Gastroesophageal sphincter (tissue), 4 donors: ENCODE measurements around the gene B3GNT9. TPM values are rescaled to one million over a fixed set of nuclear protein-coding genes. Genes with fewer than 3 reads are reported as not detected.

Source experiments
- ATAC-seq: fragments of 150-250 bp; one replicate; pipeline ENCODE4 v1.9.1; 2016; ENCODE audit warnings: mild to moderate bottlenecking, moderate library complexity
- H3K27ac ChIP-seq, 4 donors: fragments of 200-600 bp; sonication (generic) in 3 of 4; 1 replicate in 3 of 4; 2 replicates in 1 of 4; pipeline ENCODE4 v1.5.1; 2016 to 2019
- H3K27me3 ChIP-seq: fragments of 200-600 bp; sonication (generic); one replicate; pipeline ENCODE4 v1.5.1; 2019
- H3K36me3 ChIP-seq, 2 donors: fragments of 200-600 bp; sonication (generic); one replicate each; pipeline ENCODE4 v1.5.1; 2019; ENCODE audit warnings: control low read depth in 1 of 2
- H3K4me1 ChIP-seq, 3 donors: fragments of 200-600 bp; sonication (generic); 1 replicate in 2 of 3; 2 replicates in 1 of 3; pipeline ENCODE4 v1.5.1; 2016 to 2019; ENCODE audit warnings: control low read depth in 2 of 3
- H3K4me3 ChIP-seq, 2 donors: fragments of 200-600 bp; sonication (generic); one replicate each; pipeline ENCODE4 v1.5.1; 2019; ENCODE audit warnings: mild to moderate bottlenecking in 1 of 2, moderate library complexity in 1 of 2
- H3K9me3 ChIP-seq, 3 donors: fragments of 200-600 bp; sonication (generic); one replicate each; pipeline ENCODE4 v1.5.1; 2017 to 2019; ENCODE audit warnings: control low read depth in 2 of 3
- CTCF ChIP-seq, 4 experiments: fragments of 200-600 bp in 2 of 4; fragments of 450-650 bp in 2 of 4; sonication (generic) in 1 of 4; IDR thresholded peaks; one replicate each; pipeline ENCODE4 v1.5.1; 2017 to 2019; ENCODE audit warnings: antibody characterized with exemption in 4 of 4, mild to moderate bottlenecking in 2 of 4, moderate library complexity in 2 of 4
- EP300 ChIP-seq: sonication (generic); formaldehyde crosslinking; IDR thresholded peaks from one replicate; pipeline ENCODE4 v1.6.1; 2017; ENCODE audit warnings: antibody characterized with exemption, mild to moderate bottlenecking
- POLR2A ChIP-seq, 2 donors: fragments of 450-650 bp; IDR thresholded peaks; one replicate each; pipeline ENCODE4 v1.6.1; 2017; ENCODE audit warnings: antibody characterized with exemption in 2 of 2, mild to moderate bottlenecking in 2 of 2, moderate library complexity in 1 of 2
- POLR2AphosphoS5 ChIP-seq: sonication (generic); formaldehyde crosslinking; IDR thresholded peaks from one replicate; pipeline ENCODE4 v1.6.1; 2017; ENCODE audit warnings: antibody characterized with exemption
- WGBS, 2 donors: methylation state at CpG; one replicate each; pipeline ENCODE4 v1.1.5; 2018; ENCODE audit warnings: low coverage in 1 of 2; 5-methylcytosine and 5-hydroxymethylcytosine counted together
- total RNA-seq, 4 donors: library from RNA; depleted of rRNA; stranded (reverse); fragments of >200 nt; gene quantifications; one replicate each; pipeline ENCODE4 v1.1.0, GENCODE V29; 2016

B3GNT9 gene
- total RNA-seq, 4 donors from 2014 or later = 16.3 to 33.6 (median 23.1) TPM

- H3K36me3 ChIP-seq = peaks cover 0 to 19% of the 10 kb centered on the region in 2 donors
- H3K4me1 ChIP-seq = peaks cover 2 to 99% (median 44%) of the 10 kb centered on the region in 3 donors
- WGBS, 2 donors = 0 to 2% methylated on average over 7 to 15 of the region's 24 CpGs
- H3K27ac ChIP-seq = peak overlapping the region; percentile 76 to 97 (median 95)
- no peaks in the 10 kb centered on the region for H3K9me3 ChIP-seq
- H3K4me3 ChIP-seq = peak overlapping the region; percentile 36 to 60
- TF ChIP-seq CTCF (IDR thresholded peaks at IDR 0.05) = peak in 3 of 4 experiments; percentile 29 to 63 (median 33)
- no peak for TF ChIP-seq EP300
- H3K27me3 ChIP-seq = peaks cover 11% of the 10 kb centered on the region
- ATAC-seq = no peak
Measured at GRCh38 chr16:67169642-67170167, 18.9 kb upstream of the B3GNT9 start.

DNA sequence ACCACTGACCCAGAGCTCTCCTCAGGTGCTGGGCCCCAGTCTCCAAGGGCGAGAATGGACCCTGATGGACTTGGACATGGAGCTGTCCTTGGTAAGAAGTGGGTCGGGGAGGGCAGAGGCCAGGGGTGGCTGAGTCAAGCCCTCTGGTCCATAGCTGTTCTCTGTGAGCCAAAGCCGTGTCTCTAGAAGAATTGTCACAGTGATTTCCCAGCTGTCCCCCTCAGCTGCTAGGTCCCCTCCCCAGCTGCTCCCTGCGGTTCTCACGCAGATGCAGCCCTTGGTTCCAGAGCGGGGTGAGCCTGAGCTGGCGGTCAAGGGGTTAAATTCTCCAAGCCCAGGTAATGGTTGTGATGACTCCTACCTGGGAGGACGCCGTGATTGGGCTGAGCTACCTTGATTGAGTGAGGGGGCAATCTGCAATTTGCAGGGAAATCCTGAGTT lies 18.2 kb upstream of the B3GNT9 start:
- ATAC-seq = no peak
- Histone ChIP-seq H3K27ac (peak overlapping the region; percentile 76 to 97 (median 95)), H3K4me3 (no peak overlapping the region), H3K27me3 (peaks cover 17% of the 10 kb centered on the region), H3K36me3 (peaks cover 0 to 19% of the 10 kb centered on the region in 2 donors), H3K4me1 (peaks cover 2 to 99% (median 43%) of the 10 kb centered on the region in 3 donors), H3K9me3 (no peaks in the 10 kb centered on the region)
- WGBS, 2 donors = no CpG with 5 or more reads among the region's 9 CpGs
- TF ChIP-seq CTCF (IDR thresholded peaks at IDR 0.05) (no peak), POLR2AphosphoS5 (no peak), POLR2A (IDR thresholded peaks at IDR 0.05) (no peak), EP300 (no peak)

- Histone ChIP-seq H3K4me3 (no peak overlapping the region), H3K27me3 (peaks cover 32% of the 10 kb centered on the region), H3K27ac (peak overlapping the region in 3 of 4 donors; percentile 27 to 97 (median 88)), H3K9me3 (no peaks in the 10 kb centered on the region), H3K36me3 (peaks cover 0 to 19% of the 10 kb centered on the region in 2 donors), H3K4me1 (peaks cover 0 to 99% (median 48%) of the 10 kb centered on the region in 3 donors)
- TF ChIP-seq POLR2AphosphoS5 (no peak), CTCF (IDR thresholded peaks at IDR 0.05) (no peak), EP300 (no peak), POLR2A (IDR thresholded peaks at IDR 0.05) (no peak)
- ATAC-seq = no peak
- WGBS, 2 donors = no CpG with 5 or more reads among the region's 7 CpGs
Measured at GRCh38 chr16:67167588-67167987, 16.8 kb upstream of the B3GNT9 start.

GRCh38 chr16:67166598-67167168 lies 15.9 kb upstream of the B3GNT9 start:
- Histone ChIP-seq H3K4me3 (no peak overlapping the region), H3K36me3 (peaks cover 0 to 19% of the 10 kb centered on the region in 2 donors), H3K27me3 (peaks cover 38% of the 10 kb centered on the region), H3K4me1 (peaks cover 0 to 99% (median 52%) of the 10 kb centered on the region in 3 donors), H3K27ac (peak overlapping the region in 3 of 4 donors; percentile 27 to 97 (median 88)), H3K9me3 (no peaks in the 10 kb centered on the region)
- WGBS, 2 donors = 67 to 75% methylated on average over 2 of the region's 5 CpGs
- TF ChIP-seq POLR2AphosphoS5 (no peak), EP300 (no peak), POLR2A (IDR thresholded peaks at IDR 0.05) (no peak), CTCF (IDR thresholded peaks at IDR 0.05) (no peak)
- no peak for ATAC-seq

DNA sequence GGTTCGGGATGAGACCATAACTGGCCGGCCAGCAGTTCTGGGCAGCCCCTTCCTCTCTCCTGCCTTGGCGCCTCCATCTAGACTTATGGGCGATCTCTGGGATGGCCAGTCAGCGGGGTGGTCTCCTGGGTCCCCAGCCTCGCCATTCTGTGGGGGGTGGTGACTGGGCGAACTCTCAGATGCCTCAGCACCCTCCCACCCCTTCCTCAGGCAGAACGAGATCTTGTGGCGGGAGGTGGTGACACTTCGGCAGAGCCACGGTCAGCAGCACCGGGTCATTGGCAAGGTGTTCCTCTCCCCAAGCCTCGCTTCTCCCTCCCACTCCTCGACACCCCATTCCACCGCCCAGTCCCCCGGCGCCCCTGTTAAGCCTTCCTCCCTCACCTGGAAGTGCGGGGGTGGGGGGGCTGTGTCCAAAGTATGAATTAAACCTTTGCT lies 15.3 kb upstream of the B3GNT9 start:
- Histone ChIP-seq H3K27me3 (peaks cover 38% of the 10 kb centered on the region), H3K9me3 (no peaks in the 10 kb centered on the region), H3K36me3 (peaks cover 0 to 19% of the 10 kb centered on the region in 2 donors), H3K4me3 (peak overlapping the region in 1 of 2 donors; percentile 58), H3K4me1 (peaks cover 0 to 99% (median 55%) of the 10 kb centered on the region in 3 donors), H3K27ac (peak overlapping the region in 3 of 4 donors; percentile 88 to 97 (median 91))
- ATAC-seq = no peak
- TF ChIP-seq POLR2AphosphoS5 (no peak), POLR2A (IDR thresholded peaks at IDR 0.05) (no peak), EP300 (no peak)
- WGBS, 2 donors = 33 to 50% methylated on average over 8 of the region's 18 CpGs
